Measurements from ENCODE around the gene STK11. TPM values are rescaled to one million over a fixed set of nuclear protein-coding genes. Genes with fewer than 3 reads are reported as not detected.

The STK11 gene
- total RNA-seq, 3 donors from 2014 or later (not counting 1 experiment from before 2014, with no cell fraction given), result 51.5 to 61.1 (median 54.0) TPM

DNA sequence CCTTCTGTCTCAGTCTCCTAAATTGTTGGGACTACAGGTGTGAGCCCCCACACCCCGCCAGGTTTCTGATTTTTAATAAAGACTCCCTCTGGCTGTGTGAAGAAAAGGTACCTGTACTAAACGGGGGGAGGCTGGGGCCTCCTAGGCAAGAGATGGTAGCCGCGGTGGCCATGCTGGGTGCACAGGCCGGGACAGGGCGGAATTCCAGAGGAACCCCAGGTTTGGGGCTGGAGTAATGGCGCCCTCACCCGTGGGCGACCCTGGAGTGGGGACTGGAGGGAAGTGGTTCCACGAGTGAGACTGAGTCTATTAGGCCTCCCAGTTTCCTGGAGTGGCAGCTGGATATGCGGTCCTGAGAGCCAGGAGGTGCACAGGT, 33.8 kb downstream of the STK11 start:
- Histone ChIP-seq H3K27me3 (ENCODE audit: control insufficient read depth, insufficient read depth, low read length) (peaks cover 18% of the 10 kb centered on the region), H3K4me3 (ENCODE audit: low read length) (no peak overlapping the region), H3K36me3 (ENCODE audit: control insufficient read depth, insufficient read depth, low read length) (peaks cover 5% of the 10 kb centered on the region), H3K4me1 (ENCODE audit: control insufficient read depth, insufficient read depth, low read length) (peaks cover 57% of the 10 kb centered on the region), H3K9me3 (ENCODE audit: control insufficient read depth, insufficient read depth, low read length) (no peaks in the 10 kb centered on the region), H3K27ac (ENCODE audit: low read length) (no peak overlapping the region)
- peaks cover 17 to 29% of the 10 kb centered on the region in 2 donors for H3K4me1 Mint-ChIP-seq
- TF ChIP-seq, protein P1, sequence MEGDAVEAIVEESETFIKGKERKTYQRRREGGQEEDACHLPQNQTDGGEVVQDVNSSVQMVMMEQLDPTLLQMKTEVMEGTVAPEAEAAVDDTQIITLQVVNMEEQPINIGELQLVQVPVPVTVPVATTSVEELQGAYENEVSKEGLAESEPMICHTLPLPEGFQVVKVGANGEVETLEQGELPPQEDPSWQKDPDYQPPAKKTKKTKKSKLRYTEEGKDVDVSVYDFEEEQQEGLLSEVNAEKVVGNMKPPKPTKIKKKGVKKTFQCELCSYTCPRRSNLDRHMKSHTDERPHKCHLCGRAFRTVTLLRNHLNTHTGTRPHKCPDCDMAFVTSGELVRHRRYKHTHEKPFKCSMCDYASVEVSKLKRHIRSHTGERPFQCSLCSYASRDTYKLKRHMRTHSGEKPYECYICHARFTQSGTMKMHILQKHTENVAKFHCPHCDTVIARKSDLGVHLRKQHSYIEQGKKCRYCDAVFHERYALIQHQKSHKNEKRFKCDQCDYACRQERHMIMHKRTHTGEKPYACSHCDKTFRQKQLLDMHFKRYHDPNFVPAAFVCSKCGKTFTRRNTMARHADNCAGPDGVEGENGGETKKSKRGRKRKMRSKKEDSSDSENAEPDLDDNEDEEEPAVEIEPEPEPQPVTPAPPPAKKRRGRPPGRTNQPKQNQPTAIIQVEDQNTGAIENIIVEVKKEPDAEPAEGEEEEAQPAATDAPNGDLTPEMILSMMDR (IDR thresholded peaks at IDR 0.05), result no peak
- intact Hi-C loops (cut with micrococcal nuclease), result no loop called here
- H3K36me3 Mint-ChIP-seq, result no peaks in the 10 kb centered on the region
- peaks cover 10 to 14% of the 10 kb centered on the region in 2 donors for H3K27me3 Mint-ChIP-seq (ENCODE audit: low read depth in 2 of 2)
- DNase-seq (peak in 1 of 2 donors; percentile 38), ATAC-seq (no peak)
- H3K4me3 Mint-ChIP-seq, result peak overlapping the region; percentile 84
- 84% methylated on average over 11 of the region's 11 CpGs for WGBS (ENCODE audit: insufficient coverage)
- H3K27ac Mint-ChIP-seq, result peak overlapping the region; percentile 67 to 86
- no peaks in the 10 kb centered on the region for H3K9me3 Mint-ChIP-seq

DNA sequence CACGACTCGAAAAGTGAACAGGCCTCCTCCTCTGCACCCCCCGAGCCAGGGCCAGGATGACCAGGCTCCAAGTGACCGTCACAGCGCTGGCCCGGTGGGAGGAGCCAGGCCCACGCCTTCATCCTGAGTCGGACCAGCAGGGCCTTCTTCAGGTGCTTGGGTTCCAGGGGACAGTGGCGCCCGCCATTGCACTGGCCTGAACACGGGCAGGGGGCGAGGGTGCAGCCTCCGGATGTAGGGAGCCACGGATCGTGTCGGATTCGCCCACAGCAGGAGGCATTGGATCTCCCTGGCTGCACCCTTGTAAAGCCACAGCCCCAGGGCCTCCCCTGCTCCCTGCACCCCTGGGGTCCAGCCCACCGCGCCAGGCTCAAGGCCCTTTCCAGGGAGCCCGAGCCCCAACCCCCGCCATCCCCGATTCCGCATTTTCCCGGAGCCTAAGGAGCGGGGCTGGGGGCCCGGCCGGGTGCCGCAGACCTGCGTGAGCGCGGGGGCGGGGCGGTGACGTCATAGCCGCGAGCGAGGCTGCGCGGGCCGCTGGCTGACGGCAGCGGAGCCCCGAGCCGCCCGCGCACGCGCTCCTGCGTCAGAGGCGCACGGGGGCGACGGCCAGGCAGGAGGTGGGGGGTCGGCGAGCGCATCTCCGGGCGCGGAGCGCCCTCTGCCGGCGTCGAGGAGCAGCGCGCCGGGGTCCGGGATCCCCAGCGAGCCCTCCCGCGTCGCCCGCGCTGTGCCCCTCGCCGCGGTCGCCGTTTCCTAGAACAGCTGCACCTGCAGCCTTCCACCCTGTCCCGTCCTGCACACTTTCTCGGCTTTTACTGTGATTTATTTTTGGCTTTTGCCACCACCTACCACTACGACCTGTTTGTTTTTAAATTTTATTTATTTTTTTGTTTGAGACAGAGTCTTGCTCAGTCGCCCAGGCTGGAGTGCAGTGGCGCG, 34.5 kb downstream of the STK11 start:
- TF ChIP-seq, protein P1 (IDR thresholded peaks at IDR 0.05), result peak; percentile 96
- Mint-ChIP-seq H3K27ac (peak overlapping the region in 1 of 2 donors; percentile 86), H3K27me3 (ENCODE audit: low read depth in 2 of 2) (peaks cover 10 to 14% of the 10 kb centered on the region in 2 donors), H3K4me3 (peak overlapping the region; percentile 47), H3K4me1 (peaks cover 21 to 35% of the 10 kb centered on the region in 2 donors), H3K9me3 (no peaks in the 10 kb centered on the region), H3K36me3 (no peaks in the 10 kb centered on the region)
- Histone ChIP-seq H3K27me3 (ENCODE audit: control insufficient read depth, insufficient read depth, low read length) (peaks cover 18% of the 10 kb centered on the region), H3K27ac (ENCODE audit: low read length) (no peak overlapping the region), H3K4me1 (ENCODE audit: control insufficient read depth, insufficient read depth, low read length) (peaks cover 64% of the 10 kb centered on the region), H3K4me3 (ENCODE audit: low read length) (no peak overlapping the region), H3K9me3 (ENCODE audit: control insufficient read depth, insufficient read depth, low read length) (no peaks in the 10 kb centered on the region), H3K36me3 (ENCODE audit: control insufficient read depth, insufficient read depth, low read length) (peaks cover 5% of the 10 kb centered on the region)
- ATAC-seq, result peak; percentile 65 to 82 (median 65)
- intact Hi-C loops (cut with micrococcal nuclease), result loop anchor here (2.0 to 10.0 kb wide), 2 partner anchors 135 to 315 kb away; partner anchors contain the start of gene ARID3A
- WGBS (ENCODE audit: insufficient coverage), result 14% methylated on average over 78 of the region's 84 CpGs
- peak; percentile 94 to 98 for DNase-seq

DNA sequence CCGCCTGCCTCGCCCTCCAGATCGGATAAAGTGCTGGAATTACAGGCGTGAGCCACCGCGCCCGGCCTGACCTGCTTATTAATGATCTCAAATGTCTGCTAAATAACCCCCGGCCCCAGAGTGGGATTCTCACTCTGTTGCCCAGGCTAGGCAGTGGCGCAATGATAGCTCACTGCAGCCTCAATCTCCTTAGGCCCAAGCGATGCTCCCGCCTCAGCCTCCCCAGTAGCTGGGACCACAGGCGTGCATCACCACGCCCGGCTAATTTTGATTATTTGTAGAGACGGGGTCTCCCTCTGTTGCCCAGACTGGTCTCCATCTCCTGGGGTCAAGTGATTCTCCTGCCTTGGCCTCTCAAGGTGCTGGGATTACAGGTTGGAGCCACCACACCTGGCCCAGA, 35.3 kb downstream of the STK11 start:
- no peaks in the 10 kb centered on the region for H3K9me3 Mint-ChIP-seq
- peak in 1 of 2 donors; percentile 29 for DNase-seq
- TF ChIP-seq, protein P1 (IDR thresholded peaks at IDR 0.05), result no peak
- no peaks in the 10 kb centered on the region for H3K36me3 Mint-ChIP-seq
- peaks cover 21 to 35% of the 10 kb centered on the region in 2 donors for H3K4me1 Mint-ChIP-seq
- Histone ChIP-seq H3K4me3 (ENCODE audit: low read length) (no peak overlapping the region), H3K36me3 (ENCODE audit: control insufficient read depth, insufficient read depth, low read length) (peaks cover 5% of the 10 kb centered on the region), H3K27ac (ENCODE audit: low read length) (no peak overlapping the region), H3K9me3 (ENCODE audit: control insufficient read depth, insufficient read depth, low read length) (no peaks in the 10 kb centered on the region), H3K27me3 (ENCODE audit: control insufficient read depth, insufficient read depth, low read length) (peaks cover 18% of the 10 kb centered on the region), H3K4me1 (ENCODE audit: control insufficient read depth, insufficient read depth, low read length) (peaks cover 69% of the 10 kb centered on the region)
- H3K4me3 Mint-ChIP-seq, result peak overlapping the region; percentile 95
- H3K27me3 Mint-ChIP-seq (ENCODE audit: low read depth in 2 of 2), result peaks cover 10 to 14% of the 10 kb centered on the region in 2 donors
- H3K27ac Mint-ChIP-seq, result peak overlapping the region; percentile 86 to 89
- no peak for ATAC-seq
- intact Hi-C loops (cut with micrococcal nuclease), result loop anchor here (2.0 to 10.0 kb wide), 2 partner anchors 136 to 316 kb away; partner anchors contain the start of gene ARID3A
- 75% methylated on average over 15 of the region's 15 CpGs for WGBS (ENCODE audit: insufficient coverage)
